GM12872 (cell line): ENCODE data around the gene TTN.

ENCODE experiments used
- TF ChIP-seq, protein P1 (sequence below): IDR thresholded peaks from 3 replicates; pipeline ENCODE4 v1.5.1; 2011; ENCODE audit warnings: low read depth, mild to moderate bottlenecking, low read length, moderate library complexity; ENCODE audit not compliant: insufficient read depth

The TTN gene

DNA sequence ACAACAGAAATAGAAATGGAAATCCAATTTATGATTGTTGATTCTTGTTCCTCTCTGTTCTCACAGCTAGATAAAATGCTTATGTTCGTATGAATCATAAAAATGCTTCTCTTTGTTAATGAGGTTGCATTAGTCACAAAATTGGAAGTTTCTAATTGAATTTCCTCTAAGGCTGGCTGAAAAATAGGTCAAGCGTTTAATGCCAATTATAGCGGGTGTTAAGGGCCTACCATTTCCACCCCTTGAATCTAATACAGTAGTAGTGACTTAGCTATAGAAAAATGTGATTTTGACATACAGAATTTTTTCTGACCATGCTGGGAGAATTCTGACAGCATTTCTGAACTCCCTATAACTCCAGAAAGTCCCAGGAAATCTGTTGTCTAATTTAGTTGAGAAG lies 107.1 kb downstream of the TTN start:
- TF ChIP-seq, protein P1, sequence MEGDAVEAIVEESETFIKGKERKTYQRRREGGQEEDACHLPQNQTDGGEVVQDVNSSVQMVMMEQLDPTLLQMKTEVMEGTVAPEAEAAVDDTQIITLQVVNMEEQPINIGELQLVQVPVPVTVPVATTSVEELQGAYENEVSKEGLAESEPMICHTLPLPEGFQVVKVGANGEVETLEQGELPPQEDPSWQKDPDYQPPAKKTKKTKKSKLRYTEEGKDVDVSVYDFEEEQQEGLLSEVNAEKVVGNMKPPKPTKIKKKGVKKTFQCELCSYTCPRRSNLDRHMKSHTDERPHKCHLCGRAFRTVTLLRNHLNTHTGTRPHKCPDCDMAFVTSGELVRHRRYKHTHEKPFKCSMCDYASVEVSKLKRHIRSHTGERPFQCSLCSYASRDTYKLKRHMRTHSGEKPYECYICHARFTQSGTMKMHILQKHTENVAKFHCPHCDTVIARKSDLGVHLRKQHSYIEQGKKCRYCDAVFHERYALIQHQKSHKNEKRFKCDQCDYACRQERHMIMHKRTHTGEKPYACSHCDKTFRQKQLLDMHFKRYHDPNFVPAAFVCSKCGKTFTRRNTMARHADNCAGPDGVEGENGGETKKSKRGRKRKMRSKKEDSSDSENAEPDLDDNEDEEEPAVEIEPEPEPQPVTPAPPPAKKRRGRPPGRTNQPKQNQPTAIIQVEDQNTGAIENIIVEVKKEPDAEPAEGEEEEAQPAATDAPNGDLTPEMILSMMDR: no peak

DNA sequence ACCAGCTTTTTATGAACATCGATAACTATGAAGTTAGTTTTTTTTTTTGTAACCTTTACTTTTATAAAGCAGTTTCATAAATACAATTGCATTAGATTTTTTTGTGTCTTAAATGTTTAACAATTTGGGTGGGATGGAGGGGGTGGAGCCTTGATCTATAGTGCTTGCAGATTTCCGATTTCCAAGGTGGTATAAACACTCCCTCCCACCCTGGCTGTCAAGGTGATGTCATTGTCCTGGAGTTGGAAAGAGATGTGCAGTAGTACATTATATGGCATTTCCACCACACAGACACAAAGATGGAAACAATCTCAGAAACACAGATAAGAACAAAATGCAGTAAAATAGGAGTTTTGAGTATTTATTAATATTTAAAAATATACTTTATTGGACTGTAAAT lies 114.4 kb downstream of the TTN start:
- TF ChIP-seq, protein P1: no peak

DNA sequence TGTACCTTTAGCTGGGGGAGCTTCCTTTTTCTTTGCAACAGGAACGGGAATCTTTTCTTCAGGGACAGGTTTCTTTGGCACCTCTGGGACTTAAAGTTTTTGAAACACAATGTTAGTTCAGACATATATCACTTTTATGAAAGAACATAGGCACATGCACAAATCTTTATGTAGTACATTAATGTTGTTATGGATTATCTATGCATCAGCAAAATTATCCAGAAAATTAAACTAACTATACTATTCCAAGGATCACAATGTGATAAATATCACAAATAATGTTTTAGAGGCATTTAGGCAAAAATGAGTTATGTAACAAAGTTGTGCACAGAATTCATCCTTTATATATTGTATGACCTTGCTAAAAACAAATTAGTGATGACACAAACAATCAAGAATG lies 117.4 kb downstream of the TTN start:
- TF ChIP-seq, protein P1: no peak

DNA sequence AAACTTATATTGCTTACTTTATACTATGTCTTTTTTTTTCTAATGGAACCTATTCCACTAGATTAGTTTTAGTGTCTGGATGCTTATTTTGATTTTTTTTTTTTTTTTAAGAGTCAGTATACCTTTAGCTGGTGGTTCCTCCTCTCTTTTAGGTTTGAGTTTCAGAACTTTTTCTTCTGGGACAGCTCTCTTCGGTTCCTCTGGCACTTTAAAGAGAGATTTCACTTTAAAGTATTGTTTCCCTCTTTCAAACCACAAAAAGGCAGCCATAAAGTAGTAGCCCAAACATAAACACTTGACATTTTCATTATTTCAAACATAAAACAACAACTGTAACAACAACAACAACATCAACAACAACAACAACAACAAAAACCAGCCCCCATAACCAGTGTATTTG lies 123.3 kb downstream of the TTN start:
- TF ChIP-seq, protein P1: no peak

DNA sequence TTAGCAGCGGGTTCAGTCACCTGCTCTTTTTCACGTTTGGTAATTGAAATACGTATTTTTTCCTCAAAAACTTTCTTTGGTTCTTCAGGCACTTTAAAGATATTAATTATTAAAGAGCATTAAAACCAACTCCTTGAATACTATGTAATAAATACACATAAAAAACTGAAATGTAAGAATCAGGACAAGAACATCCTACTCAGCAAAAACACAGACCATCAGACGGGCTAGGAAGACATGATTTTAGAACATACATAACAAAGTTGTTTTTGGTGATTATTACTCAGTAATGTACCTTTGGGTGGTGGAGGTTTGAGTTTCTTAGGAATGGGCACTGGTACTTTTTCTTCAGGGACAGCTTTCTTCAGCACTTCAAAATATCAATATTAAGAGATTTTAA lies 126.1 kb downstream of the TTN start:
- TF ChIP-seq, protein P1: no peak

DNA sequence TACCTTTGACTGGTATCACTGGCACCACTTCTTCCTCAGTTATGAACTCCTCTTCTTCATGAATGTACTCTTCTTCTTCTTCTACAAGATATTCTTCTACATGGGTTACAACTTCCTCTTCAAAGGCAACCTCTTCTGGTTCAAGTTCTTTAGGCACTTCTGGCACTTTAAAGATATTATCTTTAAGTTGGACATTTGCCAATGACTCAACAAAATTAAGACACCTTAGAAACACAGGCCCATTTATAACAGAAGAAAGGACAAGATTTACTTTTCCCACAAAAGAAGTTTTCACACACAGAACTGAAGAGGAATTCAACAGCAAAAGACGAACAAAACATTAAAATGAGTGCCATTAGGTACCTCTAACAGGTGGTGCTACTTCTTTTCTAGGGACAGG lies 127.3 kb downstream of the TTN start:
- TF ChIP-seq, protein P1: no peak

DNA sequence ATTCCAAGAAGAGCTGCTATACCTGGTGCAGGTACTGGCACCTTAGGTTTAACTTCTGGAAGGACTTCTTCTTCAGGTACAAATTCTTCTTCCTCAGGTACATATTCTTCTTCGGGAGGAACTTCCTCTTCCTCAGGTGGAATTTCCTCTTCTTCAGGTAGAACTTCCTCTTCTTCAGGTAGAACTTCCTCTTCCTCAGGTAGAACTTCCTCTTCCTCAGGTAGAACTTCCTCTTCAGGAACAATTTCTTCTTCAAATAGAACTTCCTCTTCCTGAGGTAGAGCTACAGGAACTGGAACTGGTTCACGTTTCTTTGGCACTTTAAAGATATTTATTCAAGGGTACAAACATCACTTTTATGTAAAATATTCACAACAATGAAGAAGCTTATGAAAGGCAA lies 129.6 kb downstream of the TTN start:
- TF ChIP-seq, protein P1: no peak

DNA sequence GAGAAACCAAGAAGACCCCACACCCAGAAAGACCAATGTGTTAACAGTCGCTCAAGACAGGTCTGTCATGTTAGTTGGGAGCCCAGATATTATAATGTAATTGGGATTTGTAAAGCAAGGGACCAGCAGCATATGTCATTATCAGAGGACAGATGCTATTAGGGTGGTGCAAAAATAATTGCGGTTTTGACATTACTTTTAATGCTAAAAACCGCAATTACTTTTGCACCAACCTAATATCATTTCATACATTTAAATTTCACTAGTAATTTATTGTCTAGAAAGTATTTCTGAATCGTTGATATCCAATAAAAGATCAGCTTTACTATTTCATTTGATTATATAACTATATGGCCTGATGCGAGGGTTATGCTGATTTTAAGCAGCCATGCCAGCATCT lies 131.2 kb downstream of the TTN start:
- TF ChIP-seq, protein P1: no peak
